Fibroblast of peridontal ligament (primary cell): ENCODE measurements around the gene BCLAF3.

Experiments used
- DNase-seq: peaks from one replicate; pipeline ENCODE4 v3.0.0-alpha.2; 2010; ENCODE audit errors: extremely low read depth

BCLAF3 gene

GRCh38 chrX:19966056-19966455 lies 24.8 kb downstream of the BCLAF3 start:
- DNase-seq = no peak

- no peak for DNase-seq
Measured at GRCh38 chrX:19964017-19964710, 26.7 kb downstream of the BCLAF3 start.

- no peak for DNase-seq
Measured at GRCh38 chrX:19960913-19961312, 29.9 kb downstream of the BCLAF3 start.

DNA sequence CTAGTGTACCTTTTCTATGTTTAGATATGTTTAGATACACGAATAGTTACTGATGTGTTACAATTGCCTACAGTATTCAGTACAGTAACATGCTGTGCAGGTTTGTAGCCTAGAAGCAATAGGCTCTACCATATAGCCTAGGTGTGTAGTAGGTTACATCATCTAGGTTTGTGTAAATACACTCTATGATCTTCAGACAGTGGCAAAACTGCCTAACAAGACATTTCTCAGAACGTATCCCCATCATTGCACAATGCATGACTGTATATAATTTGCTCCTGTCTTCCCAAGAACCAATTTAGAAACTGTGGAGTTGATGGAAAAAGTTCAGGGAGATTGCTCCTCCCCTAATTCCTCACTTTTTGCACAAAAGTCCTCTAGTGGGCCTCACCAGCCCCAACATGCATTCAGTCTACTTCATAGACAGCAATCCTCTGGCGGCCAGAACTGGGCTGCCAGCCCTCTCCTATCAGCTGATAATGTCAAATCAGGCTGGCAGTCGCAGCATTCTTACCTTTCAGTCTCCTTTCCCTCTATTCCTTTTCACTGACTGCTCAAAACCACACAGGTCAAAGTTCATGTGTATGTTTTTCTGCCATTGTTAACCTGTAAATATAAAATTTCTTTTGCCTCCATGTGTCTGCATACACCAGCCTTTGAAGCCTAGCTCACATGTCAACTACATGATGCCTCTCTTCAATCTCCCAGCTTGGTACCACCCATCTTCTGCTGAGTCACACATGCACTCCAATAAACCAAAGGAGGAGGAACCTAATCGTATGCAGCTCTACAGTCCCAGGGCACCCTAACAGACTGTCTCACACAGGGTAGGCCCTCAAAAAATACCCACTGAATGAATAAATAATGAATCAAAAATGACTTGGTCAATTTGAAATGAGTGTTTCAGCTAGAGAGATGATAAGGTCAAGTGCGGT lies 32.0 kb downstream of the BCLAF3 start:
- DNase-seq = no peak

- no peak for DNase-seq
Measured at GRCh38 chrX:19956923-19957322, 33.9 kb downstream of the BCLAF3 start.

DNA sequence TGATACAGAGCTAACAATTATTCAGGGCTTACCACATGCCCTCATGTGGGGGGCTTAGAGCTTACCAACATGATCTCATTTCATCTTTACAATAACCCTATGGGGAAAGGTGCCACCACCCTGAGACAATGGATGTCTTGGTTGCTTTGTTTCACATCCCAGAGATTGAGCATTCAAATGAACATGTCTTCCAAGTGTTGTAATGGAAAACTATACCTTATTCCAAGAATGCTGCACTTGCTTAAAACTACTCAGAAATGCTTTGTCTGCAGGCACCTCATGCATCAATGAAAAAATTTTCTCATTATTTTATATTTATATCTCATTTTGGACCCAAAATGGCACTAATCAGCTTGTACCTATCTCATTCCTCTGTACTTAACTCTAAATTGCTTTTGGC lies 34.6 kb downstream of the BCLAF3 start:
- no peak for DNase-seq

DNA sequence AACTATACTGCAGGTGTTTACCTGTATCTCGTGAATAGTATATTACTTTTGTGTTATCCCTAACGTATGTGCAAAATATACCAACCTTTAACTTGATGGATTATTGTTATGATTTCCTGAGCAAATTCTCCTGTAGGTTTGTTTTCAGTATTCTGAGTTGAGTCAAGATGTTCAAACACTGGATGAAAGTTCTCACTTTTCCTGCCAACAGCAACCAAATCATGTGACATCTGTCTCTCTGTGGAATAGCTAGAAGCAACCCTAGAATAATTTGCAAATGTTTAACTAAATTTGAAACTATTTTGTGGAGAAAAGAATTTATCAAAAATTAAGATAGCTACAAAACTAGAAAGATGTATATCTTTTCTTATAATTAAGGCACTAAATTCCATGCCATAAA lies 35.6 kb downstream of the BCLAF3 start:
- peak; percentile 43 for DNase-seq

DNA sequence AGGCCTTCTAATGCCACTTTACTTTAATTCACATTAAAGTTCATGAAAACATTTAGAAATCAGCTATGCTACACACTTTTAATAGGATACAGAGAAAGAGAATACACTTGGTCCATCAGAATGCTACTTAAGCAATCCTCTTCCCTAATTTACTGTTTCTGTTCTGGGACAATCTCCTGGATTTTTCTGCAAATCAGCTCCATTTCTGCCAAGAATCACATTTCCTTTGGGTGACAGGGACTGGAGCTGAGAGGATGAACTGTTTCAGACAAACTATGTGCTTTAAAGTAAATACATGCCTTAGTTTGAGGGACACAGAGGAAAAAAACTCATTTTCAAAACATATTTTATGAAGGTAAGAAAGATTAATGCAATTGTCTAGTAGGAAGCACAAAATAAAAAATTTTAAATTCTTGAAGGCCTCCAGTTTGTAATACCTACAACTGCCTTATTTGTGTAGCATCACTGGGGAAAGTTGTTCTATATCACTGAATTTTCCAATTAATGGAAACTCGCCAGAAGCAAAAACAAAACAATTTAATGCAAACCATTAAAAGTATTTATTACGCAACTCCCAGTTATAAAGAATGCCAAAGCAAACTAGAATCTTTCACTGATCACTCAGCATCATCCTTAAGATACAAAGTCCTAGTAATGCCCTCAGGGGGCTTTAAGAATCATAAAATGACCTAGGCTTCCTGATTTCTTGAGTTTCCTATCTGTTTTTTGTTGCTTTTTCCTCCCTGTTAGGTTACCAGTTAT lies 36.3 kb downstream of the BCLAF3 start:
- peak; percentile 30 for DNase-seq

GRCh38 chrX:19953145-19953544 lies 37.7 kb downstream of the BCLAF3 start:
- DNase-seq = no peak

- DNase-seq = no peak
Measured at GRCh38 chrX:19949340-19949739, 41.5 kb downstream of the BCLAF3 start.

- DNase-seq = no peak
Measured at GRCh38 chrX:19947612-19948011, 43.2 kb downstream of the BCLAF3 start.
